Stimulated activated CD4-positive, alpha-beta T cell treated with anti-CD3 and anti-CD28 coated beads, Interleukin-1b, Interleukin-23, amount 100 ng/mL, for 4 hours (primary cell): ENCODE measurements around the gene COL15A1.

Source experiments
- DNase-seq, 2 donors: peaks; one replicate each; pipeline ENCODE4 v3.0.0-alpha.2; 2020; ENCODE audit warnings: low read depth in 2 of 2

The COL15A1 gene

DNA sequence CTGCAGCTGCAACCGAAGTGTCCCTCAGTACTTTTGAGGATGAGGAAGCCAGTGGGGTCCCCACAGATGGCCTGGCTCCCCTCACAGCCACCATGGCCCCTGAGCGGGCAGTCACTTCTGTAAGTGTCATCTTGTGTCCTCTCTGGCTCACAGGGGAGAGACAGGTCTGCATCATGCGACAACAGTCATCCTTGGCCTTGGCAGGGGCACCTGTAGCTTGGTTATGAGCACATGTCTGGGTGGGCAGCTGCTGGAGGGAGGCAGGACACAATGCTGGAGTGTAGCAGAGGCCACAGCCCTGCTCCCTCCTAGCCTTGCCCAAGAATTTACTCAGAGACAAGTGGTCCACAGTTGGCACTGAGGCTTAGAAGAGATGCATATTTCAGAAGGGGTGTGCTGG is 71.7 kb downstream of the COL15A1 start:
- no peak for DNase-seq

DNA sequence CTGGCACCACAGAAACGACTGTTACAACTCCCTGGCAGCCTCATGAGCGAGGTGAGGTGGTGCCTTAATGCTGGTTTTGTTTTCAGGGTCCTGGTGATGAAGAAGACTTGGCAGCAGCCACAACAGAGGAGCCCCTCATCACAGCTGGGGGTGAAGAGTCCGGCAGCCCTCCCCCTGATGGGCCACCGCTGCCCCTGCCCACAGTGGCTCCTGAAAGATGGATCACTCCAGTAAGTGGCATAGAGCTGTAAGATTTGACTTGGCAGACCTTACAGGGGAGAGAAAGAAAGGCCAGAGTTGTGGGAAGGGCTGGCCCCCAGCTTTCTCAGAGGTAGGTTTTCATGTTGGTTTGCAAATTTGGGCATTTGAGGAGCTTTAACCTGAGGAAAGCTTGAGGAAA is 72.2 kb downstream of the COL15A1 start:
- no peak for DNase-seq

DNA sequence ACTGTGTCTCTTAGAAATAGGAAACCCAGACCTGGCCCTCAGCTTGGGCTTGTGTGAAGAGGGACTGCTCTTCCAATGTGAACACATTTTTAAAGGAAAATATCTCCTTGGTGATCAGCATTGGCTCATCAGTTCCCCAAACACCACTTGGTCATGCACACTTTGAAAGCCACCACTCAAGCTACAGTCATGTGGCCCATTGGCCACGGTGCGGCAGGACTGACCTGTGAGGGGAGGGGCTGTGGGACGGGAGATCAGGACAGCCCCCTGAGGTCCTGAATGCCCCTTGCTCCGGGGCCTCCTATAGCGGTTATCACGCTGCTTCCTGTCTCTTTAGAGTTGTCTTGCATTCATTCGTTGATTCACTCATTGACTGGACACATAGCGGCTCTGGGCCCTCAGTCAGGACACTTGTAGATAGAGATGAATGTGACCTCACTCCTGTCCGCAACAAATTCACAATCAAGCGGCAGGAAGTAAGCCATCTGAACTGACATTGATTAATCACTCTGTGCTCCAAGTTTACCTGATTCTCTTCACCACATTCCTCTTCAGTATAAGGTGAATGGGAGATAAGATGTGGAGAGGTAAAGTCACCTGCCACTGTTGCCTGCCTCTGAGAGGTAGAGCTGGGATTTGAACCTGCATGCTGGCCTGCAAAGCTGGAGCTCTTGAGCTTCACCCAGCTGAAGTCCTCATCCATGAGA is 73.1 kb downstream of the COL15A1 start:
- no peak for DNase-seq

DNA sequence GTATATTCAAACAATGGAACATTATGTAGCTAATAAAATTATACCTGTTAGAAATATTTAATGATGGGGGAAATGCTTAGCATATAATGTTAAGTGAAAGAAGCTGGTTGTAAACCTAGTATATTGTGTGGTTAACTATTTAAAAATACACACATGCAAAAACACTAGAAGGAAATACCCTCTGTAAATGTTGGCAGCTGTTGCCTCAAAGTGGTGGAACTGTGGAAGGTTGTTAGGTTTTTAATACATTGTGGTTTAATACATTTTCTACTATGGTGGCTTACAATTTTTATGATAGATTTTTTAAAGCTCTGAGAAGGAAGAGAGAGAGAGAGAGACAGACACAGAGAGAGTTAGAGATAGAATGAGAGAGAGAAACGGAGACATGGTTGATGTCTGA is 74.9 kb downstream of the COL15A1 start:
- no peak for DNase-seq

DNA sequence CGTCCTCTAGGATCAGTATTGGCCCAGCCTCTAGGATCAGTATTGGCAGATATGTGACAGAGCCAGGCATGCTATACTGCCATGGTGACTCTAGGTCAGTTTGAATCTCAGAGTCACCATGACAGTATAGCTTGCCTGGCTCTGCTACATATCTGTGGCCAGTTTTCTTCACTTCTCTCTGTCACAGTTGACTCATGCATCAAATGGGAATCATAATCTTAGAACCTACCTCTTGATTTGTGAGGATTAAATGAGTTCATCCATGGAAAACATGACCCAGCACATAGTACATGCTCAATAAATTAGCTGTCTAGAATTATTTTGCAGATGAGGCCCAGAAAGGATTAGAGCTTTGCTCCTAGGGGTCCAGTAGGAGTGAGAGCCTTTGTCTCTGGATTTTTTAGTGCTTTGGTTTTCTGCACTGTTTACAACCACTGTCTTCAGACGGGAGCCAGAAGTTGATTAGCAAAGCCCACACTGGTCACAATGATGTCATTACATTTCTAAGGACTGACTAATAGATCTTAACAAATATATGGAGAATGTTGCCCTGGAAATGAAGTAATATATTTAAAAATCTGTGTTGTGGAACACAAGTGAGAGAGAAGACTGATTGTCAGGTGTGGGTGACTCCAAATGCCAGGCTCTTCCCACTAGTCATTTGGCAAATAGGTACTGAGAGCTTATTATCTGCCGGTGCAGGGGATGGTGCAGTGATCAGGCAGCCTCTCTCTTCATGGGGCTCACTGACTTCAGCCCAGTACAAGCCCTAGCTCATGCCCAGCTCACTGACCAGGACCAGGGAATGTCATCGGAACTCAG is 76.0 kb downstream of the COL15A1 start:
- no peak for DNase-seq

DNA sequence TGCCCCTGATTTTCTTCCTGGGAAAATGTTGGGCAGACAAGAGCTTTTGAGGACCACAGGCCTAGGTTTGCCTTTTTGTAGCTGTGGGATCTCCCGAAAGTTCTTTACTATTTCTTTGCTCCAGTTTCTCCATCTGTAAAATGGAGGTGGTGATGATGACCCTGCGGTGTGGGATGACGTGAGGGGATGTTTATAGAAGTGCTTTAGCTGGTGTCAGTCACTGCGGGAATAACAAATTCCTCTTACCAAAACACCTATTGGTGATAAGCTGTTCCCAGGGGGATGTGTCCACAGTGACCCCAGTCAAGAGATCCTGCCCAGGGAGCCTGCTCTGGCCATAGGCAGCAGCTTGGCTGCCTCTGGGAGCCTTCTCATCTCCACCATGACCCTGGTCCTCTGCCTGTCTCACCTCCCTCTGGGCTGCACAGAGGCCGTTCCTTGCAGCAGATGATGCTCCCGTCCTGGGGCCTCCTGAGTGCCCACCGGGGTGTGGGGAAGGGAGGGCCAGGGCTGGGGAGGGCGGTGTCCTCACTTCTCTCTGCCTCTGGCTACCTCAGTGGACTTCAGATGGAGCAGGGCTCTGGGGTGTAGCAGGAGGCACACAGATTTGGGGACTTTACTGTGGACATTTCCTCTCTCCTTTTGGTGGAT is 77.2 kb downstream of the COL15A1 start:
- no peak for DNase-seq

DNA sequence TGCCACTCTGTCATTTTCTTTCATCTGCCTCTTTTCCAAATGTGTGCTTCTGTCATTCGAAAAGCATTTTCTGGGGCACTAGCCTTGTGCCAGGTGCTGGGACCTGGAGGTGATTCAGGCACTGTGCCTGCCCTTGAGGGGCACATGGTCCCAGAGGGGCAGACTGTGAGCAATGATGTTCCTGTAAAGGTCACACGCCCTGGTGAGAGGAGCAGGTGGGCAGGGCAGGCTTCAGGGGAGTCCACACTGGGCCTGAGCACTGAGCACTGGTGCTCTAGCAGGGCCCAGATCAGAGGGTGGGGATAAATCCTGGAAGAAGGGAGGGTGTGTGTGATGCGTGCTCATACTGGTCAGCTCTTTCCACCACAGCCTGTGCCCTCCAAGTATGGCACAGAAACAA is 77.8 kb downstream of the COL15A1 start:
- no peak for DNase-seq

DNA sequence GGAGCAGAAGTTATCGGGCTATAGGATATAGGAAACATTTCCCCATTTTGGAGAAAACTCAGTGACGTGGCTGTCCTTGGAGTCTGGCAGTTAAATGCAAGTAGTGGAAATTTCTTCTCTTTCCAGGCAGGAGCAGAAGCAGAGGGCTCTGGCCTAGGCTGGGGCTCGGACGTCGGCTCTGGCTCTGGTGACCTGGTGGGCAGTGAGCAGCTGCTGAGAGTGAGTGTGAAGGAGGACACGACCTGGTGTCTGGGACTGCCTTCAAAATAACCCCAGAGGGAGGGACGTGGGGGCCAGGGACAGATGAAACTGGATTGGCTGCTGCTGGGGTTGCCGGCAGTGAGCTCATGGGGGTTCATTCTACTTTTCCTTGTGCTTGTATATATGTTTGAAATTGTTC is 79.5 kb downstream of the COL15A1 start:
- DNase-seq: no peak

DNA sequence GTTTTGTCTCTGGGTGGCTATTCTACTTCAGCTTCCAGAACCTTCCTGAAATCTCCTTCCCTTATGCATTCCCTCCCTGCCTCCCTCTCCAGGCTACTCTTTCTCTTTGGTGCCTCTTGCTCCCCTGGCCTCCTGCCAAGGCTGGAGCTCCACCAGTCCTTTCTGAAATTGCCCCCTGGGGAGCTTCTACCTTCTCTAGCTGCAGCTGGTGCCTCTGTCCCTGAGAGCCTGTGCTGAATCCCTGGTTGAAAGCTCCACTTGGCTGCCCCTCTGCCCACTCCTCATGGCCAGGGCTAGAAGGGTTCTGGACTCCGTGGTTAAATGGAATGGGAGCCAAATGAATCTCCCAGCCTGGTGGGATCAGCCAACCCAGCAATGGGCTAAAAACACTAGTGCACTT is 80.1 kb downstream of the COL15A1 start:
- no peak for DNase-seq

DNA sequence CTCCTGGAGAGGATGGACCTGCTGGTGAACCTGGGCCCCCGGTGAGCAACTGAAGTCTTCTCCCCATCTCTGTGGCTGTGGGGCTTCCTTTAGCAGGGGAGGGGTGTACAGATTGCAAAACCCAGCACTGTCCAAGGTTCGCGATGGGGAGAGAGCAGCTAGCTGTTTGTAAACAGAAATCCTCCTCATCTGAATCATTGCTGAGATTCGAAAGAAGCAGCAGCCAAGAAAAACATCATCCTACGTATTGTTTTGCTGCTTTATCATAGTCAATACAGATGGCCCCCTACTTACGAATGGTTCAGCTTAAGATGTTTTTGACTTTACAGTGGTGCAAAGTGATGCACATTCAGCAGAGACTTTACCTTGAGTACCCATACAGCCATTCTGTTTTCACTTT is 81.3 kb downstream of the COL15A1 start:
- no peak for DNase-seq

DNA sequence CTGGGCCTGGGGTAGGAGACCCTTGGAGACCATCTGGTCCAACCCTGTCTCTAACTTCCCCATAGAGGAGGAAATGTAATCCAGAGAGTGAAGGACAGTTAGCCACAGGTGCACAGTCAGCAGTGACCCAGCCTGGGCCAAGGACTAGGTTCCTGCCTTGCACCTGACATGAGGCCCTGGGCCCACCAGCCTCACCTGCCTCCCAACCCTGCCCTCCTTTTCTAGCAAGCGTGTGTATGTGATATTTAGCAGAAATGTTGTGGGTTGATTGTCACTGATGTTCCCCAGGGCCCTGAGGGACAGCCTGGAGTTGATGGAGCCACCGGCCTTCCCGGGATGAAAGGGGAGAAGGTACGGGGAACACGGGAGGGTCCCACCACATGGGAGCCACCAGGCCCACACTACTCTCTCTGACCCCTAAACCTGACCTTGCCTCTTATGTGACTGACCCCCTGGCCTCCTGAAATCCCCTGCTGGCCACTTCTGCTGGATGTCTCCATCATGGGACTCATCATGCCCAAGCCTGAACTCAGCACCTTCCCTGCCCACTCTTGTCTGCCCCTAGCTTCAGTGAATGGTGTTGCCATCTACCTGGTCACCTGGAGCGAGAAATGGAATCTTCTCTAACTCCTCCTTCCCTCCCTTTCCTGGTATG is 82.0 kb downstream of the COL15A1 start:
- DNase-seq: no peak

DNA sequence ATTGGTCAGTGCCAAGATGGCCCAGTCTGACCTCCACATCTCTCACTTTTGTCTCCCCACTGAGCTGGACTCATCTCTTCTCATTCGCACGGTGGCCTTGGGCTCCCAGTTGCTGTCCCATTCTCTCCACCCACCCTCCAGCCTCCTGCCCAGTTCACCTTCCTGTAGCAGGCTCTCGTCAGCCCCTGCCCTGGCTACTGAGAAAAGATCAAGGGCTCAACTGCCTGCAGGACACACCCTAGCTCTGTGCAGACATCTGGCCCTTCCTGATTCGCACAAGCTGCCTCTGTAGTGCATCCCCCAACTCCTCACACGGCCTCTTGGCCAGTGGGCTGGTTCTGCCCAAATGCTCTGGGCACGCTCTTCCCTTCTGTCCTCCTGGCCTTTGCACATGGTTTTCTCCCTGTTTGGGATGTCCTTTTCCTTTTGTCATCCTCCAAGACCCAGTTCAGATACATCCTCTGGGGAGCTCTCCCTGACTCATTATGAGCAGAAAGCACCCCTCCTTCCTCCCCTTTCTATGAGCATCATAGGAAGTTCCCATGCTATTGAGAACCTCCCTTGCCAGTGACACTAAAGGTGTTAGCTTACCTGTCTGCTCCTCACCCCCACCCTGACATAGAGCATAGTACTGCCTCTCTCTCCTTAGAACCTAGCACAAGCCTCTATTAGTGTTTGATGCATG is 82.7 kb downstream of the COL15A1 start:
- DNase-seq: no peak

DNA sequence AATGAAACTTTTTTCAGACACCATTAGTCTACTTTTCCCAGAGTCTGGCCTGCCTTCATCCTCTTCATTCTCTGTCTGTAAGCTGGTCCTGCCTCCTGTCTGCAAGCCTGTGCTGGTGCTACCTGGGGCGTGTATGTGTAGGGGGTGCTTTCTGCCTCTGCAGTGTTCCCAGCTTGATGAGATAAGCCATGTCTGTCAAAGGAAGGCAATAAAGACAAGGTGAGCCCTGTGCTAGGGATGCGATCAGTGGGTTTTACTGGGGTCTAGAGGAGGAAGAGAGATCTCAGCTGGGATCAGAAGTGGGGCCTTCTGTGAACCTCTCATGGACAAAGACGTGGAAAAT is 83.2 kb downstream of the COL15A1 start:
- no peak for DNase-seq

DNA sequence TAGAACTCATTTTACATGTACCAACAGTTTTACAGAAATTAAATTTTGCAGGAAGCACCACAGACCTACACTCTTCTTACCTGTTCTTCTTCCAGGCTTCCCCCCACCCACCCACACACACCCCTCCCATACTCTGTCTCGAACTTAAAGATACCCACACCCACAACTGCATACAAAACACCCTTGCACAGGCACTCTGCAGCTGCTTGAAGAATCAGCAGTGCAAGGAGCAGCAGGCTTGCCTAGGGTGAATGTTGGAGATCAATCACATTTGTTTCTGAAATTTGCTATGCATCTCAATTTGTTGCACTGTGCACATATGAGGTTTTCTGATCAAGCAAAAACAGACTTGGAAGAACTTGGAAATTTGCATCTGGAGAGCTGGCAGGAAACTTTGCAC is 83.7 kb downstream of the COL15A1 start:
- no peak for DNase-seq

DNA sequence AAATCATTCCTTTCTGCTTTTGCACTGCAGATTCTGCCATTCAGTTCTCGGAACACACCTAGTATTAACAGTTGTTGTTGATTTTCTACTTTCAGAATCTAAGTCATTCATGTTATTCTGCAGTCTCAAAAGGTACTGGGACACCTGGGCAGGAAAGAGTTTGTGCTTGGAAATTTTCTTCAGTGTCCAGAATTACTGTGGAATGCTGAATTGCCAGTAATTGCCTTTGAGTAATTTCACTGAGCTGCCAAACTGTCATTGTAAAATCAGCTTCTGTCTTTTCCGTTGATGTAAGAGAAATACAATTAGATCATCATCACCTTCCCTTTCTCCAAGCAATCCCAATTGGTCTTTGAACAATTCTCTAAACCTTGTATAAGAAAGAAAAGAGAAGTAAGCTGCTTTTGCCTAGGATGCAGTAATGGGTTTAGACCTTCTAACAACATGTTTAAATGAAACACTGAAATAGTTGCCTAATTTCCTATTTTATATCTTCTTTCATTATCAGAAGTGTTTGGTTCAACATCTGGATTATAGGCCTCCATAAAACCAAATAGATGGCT is 85.5 kb downstream of the COL15A1 start:
- DNase-seq: no peak

DNA sequence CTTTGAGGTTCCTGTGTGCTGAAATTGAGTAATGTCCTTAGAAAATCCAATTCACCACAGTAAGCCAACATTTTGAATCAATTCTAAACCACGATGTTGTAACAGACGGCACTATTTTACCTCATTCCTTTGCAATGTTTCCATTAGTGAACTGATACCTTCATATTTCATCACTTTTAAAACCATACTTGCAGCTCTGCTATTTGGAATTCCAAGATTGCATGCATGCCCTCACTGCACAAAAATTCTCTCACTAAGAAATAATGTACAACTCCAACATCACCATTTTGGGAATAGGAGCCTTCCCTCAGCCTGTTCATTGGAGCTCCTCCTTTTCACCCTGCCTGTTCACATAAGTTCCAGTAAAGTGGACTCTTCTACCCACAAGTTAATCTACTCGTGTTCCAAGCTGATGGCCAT is 86.4 kb downstream of the COL15A1 start:
- no peak for DNase-seq

DNA sequence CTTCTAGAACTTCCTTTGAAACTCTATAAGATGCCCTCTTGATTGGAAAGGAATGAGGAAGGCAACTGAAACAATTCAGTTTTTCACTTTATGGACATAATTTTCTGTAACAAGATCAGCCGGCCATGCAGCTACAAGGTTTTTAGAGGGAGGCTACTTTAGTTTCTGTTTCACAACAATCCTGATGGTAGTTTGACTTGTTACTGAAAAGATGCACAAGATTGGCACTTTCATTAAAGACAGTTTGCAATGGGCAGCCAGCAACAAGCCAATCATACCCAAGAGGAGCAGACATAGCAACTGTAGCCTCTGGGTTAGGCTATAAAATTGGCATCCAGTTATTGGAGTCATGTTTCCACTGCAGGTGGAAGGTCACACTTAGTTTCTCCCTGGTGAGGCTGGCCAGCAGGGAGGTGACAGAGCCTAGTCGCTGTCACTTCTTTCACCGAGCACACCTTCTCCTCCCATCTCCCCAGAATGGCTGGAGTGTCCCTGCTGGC is 87.0 kb downstream of the COL15A1 start:
- no peak for DNase-seq

DNA sequence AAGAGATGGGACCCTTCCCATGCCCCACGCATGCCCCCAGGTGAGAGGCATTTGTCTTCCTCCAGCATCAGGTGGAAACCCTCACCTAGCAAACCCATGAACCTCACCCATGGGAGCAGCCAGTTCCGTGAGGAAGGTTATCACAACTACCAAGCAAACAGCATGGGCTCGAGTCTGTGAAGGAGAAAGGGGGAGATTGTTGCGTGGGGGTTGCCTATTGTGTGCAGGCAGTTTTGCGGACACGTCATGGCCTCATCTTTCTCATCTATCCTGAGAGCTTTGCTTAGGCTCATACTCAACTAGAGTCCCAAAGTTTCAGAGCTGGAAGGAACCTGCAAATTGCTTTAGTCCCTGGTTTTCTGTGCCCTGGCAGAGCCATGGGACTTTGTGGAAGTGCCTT is 87.6 kb downstream of the COL15A1 start:
- no peak for DNase-seq

DNA sequence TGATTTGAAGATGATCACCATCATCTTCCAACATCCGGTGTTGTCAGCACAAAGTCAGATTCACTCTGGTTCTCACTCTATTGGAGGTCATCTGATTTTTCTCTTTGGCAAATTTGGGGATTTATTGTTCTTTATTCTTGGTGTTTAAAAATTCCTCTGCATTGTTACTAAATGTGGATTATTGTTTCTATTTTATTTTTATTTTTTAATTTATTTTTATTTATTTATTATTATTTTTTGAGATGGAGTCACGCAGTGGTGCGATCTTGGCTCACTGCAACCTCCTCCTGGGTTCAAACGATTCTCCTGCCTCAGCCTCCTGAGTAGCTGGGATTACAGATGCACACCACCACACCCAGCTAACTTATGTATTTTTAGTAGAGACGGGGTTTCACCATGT is 88.3 kb downstream of the COL15A1 start:
- DNase-seq: no peak

DNA sequence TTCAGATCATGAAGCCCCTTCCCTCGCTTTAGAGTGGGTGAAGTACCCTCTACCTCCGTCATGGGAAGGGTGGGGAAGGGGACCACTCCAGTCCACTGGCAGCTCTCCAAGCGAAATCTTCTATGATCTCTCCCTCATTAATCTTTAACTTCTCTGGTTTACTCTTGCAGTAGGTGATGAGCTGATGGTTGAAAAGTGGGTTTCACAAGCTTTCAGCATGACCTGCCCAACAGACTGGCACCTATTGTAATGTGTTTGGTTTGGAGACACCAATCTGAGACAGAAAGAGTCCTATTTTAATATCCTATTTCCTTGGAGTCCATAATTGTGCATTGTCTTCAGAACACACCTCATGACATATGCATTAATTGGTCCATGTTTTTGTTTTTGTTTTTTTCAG is 90.4 kb downstream of the COL15A1 start:
- no peak for DNase-seq

DNA sequence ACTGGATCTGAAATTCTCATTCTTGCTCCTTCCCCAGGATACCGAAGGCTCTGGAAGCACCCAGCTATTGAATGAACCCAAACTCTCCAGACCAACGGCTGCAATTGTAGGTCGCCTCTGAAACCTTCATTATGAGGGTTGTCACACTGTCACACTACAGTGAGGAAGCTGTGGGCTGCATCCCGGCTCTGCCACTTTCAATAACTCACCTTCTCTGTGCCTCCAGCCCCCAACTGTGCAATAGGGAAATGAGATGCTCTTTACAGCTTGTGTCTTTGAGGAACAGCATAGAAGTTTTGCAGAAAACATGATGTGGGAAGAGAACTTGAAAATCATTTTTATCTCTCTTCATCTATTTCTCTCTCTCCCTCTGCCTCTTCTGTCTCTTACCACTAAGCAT is 91.6 kb downstream of the COL15A1 start:
- no peak for DNase-seq
